Measurements from ENCODE around the gene RNF227. TPM values are rescaled to one million over a fixed set of nuclear protein-coding genes. Genes with fewer than 3 reads are reported as not detected.

The RNF227 gene
- total RNA-seq, 1 experiment from 2014 or later, result 0.83 TPM

Other genes with a start within 250 kb of the RNF227 start
- gene TP53, start 228.8 kb downstream of the RNF227 start, total RNA-seq (2021), result 173 to 179 TPM (median 176 TPM) in 3 replicates
- 35.5 to 37.3 TPM (median 37.2 TPM) in 3 replicates for gene WRAP53, start 227.8 kb downstream of the RNF227 start, total RNA-seq (2021)
- gene EFNB3, start 211.1 kb downstream of the RNF227 start, total RNA-seq (2021), result 14.3 to 14.7 TPM (median 14.5 TPM) in 3 replicates
- 0.17 to 0.34 TPM (median 0.27 TPM) in 3 replicates for gene DNAH2, start 198.5 kb downstream of the RNF227 start, total RNA-seq (2021)
- gene KDM6B, start 82.1 kb downstream of the RNF227 start, total RNA-seq (2021), result 13.2 to 16.1 TPM (median 15.8 TPM) in 3 replicates
- gene TMEM88, start 61.2 kb downstream of the RNF227 start, total RNA-seq (2021), result 2.9 to 3.9 TPM (median 3.6 TPM) in 3 replicates
- 41.8 to 46.3 TPM (median 43.4 TPM) in 3 replicates for gene NAA38, start 58.7 kb downstream of the RNF227 start, total RNA-seq (2021)
- 14.0 to 15.2 TPM (median 14.3 TPM) in 3 replicates for gene CYB5D1, start 58.3 kb downstream of the RNF227 start, total RNA-seq (2021)
- gene CHD3, start 27.5 kb downstream of the RNF227 start, total RNA-seq (2021), result 38.9 to 42.0 TPM (median 39.5 TPM) in 3 replicates
- 3.2 to 6.7 TPM (median 6.5 TPM) in 3 replicates for gene KCNAB3, start 13.6 kb upstream of the RNF227 start, total RNA-seq (2021)
- 99.7 to 135 TPM (median 125 TPM) in 3 replicates for gene TRAPPC1, start 15.7 kb upstream of the RNF227 start, total RNA-seq (2021)
- gene CNTROB, start 15.9 kb upstream of the RNF227 start, total RNA-seq (2021), result 37.0 to 39.7 TPM (median 38.5 TPM) in 3 replicates
- 0.87 to 1.9 TPM (median 1.1 TPM) in 3 replicates for gene GUCY2D, start 86.3 kb upstream of the RNF227 start, total RNA-seq (2021)
- gene ALOX15B, start 122.8 kb upstream of the RNF227 start, total RNA-seq (2021), result 0.22 to 0.87 TPM (median 0.73 TPM) in 3 replicates
- 0.72 to 1.8 TPM (median 0.82 TPM) in 3 replicates for gene ALOX12B, start 171.4 kb upstream of the RNF227 start, total RNA-seq (2021)
- 0.48 to 0.81 TPM (median 0.62 TPM) in 3 replicates for gene ALOXE3, start 202.2 kb upstream of the RNF227 start, total RNA-seq (2021)
- gene HES7, start 207.8 kb upstream of the RNF227 start, total RNA-seq (2021), result 3.1 to 3.9 TPM (median 3.7 TPM) in 3 replicates
- 30.6 to 46.9 TPM (median 34.0 TPM) in 3 replicates for gene PER1, start 236.1 kb upstream of the RNF227 start, total RNA-seq (2021)
- 24.1 to 27.4 TPM (median 24.3 TPM) in 3 replicates for gene VAMP2, start 246.7 kb upstream of the RNF227 start, total RNA-seq (2021)